ENCODE results near the gene ADGRG3. TPM values are rescaled to one million over a fixed set of nuclear protein-coding genes. Genes with fewer than 3 reads are reported as not detected.

Gene ADGRG3
- polyA plus RNA-seq, 3 donors: 0.41 to 1.0 TPM; not detected in 1

DNA sequence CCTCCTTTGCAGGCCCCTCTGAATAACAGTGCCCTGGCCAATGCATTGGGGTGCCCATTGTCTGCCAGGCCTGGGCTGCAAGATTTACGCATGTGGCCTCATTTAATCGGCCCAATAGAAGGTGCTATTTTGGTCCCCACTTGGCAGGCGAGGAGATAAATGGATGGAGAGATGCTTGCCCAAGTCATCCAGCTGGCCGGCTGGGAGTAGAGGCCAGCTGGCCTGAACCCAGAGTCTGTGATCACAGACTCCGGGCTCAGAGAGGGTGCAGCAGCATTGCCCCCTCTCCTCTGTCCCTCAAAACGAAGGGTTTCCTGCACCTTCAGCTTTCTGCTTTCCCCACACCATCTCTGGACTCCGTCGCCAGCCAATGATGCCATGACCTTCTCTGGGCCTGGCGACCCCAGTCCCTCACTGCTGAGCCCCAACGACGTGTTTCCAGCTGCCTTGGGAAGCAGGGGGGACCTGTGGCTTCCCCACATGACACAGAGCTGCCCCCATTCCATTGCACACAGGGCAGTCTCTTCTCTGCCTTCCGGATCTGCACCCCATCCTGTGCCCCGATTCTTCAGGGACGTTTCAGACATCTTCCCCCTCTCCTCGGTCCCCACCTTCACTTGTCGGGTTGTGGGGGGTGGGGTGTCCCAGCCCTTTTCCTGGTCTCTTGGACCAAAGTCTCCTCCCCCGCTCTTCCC is 43.2 kb upstream of the ADGRG3 start:
- Histone ChIP-seq H3K4me1 (ENCODE audit: control insufficient read depth in 1 of 2, insufficient read depth in 2 of 2, low read length in 2 of 2) (no peaks in the 10 kb centered on the region), H3K9ac (ENCODE audit: insufficient read depth, low read length, poor library complexity, severe bottlenecking) (no peak overlapping the region), H3K4me2 (replicated peaks; ENCODE audit: extremely low read depth, low read length, poor library complexity, severe bottlenecking) (no peak overlapping the region), H3K9me3 (replicated peaks in 1 of 2; ENCODE audit: control insufficient read depth in 1 of 2, insufficient read depth in 1 of 2, low read length in 2 of 2) (peaks cover 0 to 13% of the 10 kb centered on the region in 2 donors), H2AFZ (ENCODE audit: insufficient read depth, low read depth, low read length, poor library complexity, severe bottlenecking) (no peak overlapping the region), H3K27ac (ENCODE audit: low read depth in 1 of 2, low read length in 2 of 2) (no peak overlapping the region), H3K79me2 (ENCODE audit: insufficient read depth, low read length) (no peaks in the 10 kb centered on the region), H3K4me3 (replicated peaks in 1 of 3; ENCODE audit: low read depth in 2 of 3, low read length in 3 of 3) (no peak overlapping the region), H3K27me3 (ENCODE audit: control insufficient read depth in 2 of 2, insufficient read depth in 2 of 2, low read length in 2 of 2) (peaks cover 9 to 26% of the 10 kb centered on the region in 2 donors), H3K36me3 (replicated peaks in 1 of 2; ENCODE audit: control insufficient read depth in 1 of 2, insufficient read depth in 2 of 2, low read length in 2 of 2) (no peaks in the 10 kb centered on the region), H4K20me1 (ENCODE audit: insufficient read depth, low read length) (no peaks in the 10 kb centered on the region)
- Mint-ChIP-seq H3K4me1 (peaks cover 9% of the 10 kb centered on the region), H3K27me3 (ENCODE audit: low read depth in 3 of 3) (peaks cover 30 to 52% (median 31%) of the 10 kb centered on the region in 3 donors), H3K4me3 (no peak overlapping the region), H3K27ac (peak overlapping the region in 2 of 7 donors; percentile 49 to 64), H3K36me3 (peaks cover 0 to 2% of the 10 kb centered on the region in 2 donors), H3K9me3 (peaks cover 0 to 8% (median 0%) of the 10 kb centered on the region in 7 donors)
- DNase-seq: no peak
- intact Hi-C loops (cut with micrococcal nuclease): no loop called here
- 39% methylated on average over 11 of the region's 17 CpGs for WGBS (ENCODE audit: insufficient coverage)
- TF ChIP-seq, protein P1, sequence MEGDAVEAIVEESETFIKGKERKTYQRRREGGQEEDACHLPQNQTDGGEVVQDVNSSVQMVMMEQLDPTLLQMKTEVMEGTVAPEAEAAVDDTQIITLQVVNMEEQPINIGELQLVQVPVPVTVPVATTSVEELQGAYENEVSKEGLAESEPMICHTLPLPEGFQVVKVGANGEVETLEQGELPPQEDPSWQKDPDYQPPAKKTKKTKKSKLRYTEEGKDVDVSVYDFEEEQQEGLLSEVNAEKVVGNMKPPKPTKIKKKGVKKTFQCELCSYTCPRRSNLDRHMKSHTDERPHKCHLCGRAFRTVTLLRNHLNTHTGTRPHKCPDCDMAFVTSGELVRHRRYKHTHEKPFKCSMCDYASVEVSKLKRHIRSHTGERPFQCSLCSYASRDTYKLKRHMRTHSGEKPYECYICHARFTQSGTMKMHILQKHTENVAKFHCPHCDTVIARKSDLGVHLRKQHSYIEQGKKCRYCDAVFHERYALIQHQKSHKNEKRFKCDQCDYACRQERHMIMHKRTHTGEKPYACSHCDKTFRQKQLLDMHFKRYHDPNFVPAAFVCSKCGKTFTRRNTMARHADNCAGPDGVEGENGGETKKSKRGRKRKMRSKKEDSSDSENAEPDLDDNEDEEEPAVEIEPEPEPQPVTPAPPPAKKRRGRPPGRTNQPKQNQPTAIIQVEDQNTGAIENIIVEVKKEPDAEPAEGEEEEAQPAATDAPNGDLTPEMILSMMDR (IDR thresholded peaks at IDR 0.05): no peak

DNA sequence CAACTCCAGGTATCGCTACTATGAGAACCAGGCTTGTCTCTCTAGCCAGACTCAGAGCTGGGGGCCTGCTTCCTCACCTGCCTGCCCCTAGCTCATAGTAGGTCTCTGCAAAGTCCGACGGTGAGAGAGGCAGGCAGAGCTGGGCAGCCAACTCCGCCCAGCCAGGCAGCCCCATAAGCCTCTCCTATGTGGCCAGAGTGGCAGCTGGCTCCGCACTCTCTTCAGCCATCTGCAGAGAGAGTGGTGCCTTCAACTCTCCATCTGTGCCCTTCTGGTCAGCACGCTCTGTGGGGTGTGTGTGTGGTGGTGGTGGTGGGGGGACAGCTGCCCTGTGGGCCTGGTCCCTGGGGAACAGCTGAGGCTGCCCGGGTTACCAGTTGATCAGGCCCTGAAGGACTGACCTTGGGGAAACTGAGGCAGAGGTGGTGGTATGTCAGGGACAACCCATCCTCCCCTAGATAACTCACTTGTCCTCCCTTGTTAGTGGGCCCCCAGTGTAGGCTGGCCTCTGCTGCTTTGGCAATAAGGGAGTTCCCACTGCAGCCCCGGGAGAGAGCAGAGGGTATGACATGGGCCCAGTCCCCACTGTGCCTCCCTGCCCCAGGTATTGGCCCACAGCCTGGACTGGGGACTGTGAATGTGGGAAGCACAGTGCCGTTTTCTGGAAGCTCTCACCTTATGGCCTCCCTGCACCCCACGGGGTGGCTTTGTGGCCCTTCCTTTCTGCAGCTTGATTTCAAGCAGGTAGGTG is 41.5 kb upstream of the ADGRG3 start:
- Histone ChIP-seq H3K79me2 (ENCODE audit: insufficient read depth, low read length) (no peaks in the 10 kb centered on the region), H3K4me2 (replicated peaks; ENCODE audit: extremely low read depth, low read length, poor library complexity, severe bottlenecking) (no peak overlapping the region), H3K27ac (ENCODE audit: low read depth in 1 of 2, low read length in 2 of 2) (no peak overlapping the region), H3K4me1 (ENCODE audit: control insufficient read depth in 1 of 2, insufficient read depth in 2 of 2, low read length in 2 of 2) (no peaks in the 10 kb centered on the region), H3K36me3 (replicated peaks in 1 of 2; ENCODE audit: control insufficient read depth in 1 of 2, insufficient read depth in 2 of 2, low read length in 2 of 2) (no peaks in the 10 kb centered on the region), H3K27me3 (ENCODE audit: control insufficient read depth in 2 of 2, insufficient read depth in 2 of 2, low read length in 2 of 2) (peaks cover 17 to 41% of the 10 kb centered on the region in 2 donors), H3K9me3 (replicated peaks in 1 of 2; ENCODE audit: control insufficient read depth in 1 of 2, insufficient read depth in 1 of 2, low read length in 2 of 2) (peaks cover 0 to 13% of the 10 kb centered on the region in 2 donors), H3K9ac (ENCODE audit: insufficient read depth, low read length, poor library complexity, severe bottlenecking) (no peak overlapping the region), H4K20me1 (ENCODE audit: insufficient read depth, low read length) (no peaks in the 10 kb centered on the region), H2AFZ (ENCODE audit: insufficient read depth, low read depth, low read length, poor library complexity, severe bottlenecking) (no peak overlapping the region), H3K4me3 (replicated peaks in 1 of 3; ENCODE audit: low read depth in 2 of 3, low read length in 3 of 3) (no peak overlapping the region)
- intact Hi-C loops (cut with micrococcal nuclease): no loop called here
- TF ChIP-seq, protein P1 (IDR thresholded peaks at IDR 0.05): no peak
- Mint-ChIP-seq H3K4me3 (no peak overlapping the region), H3K9me3 (peaks cover 0 to 8% (median 0%) of the 10 kb centered on the region in 7 donors), H3K4me1 (peaks cover 9% of the 10 kb centered on the region), H3K27ac (peak overlapping the region in 1 of 7 donors; percentile 70), H3K27me3 (ENCODE audit: low read depth in 3 of 3) (peaks cover 43 to 67% (median 44%) of the 10 kb centered on the region in 3 donors), H3K36me3 (peaks cover 0 to 2% of the 10 kb centered on the region in 2 donors)
- WGBS (ENCODE audit: insufficient coverage): 86% methylated on average over 7 of the region's 10 CpGs
- no peak for DNase-seq

Measured in CD14-positive monocyte (primary cell).